ENCODE results near the gene ZBP1.

Gene ZBP1

GRCh38 chr20:57568088-57568896 lies 51.9 kb downstream of the ZBP1 start:
- DNase-seq, result no peak

GRCh38 chr20:57567471-57568079 lies 52.7 kb downstream of the ZBP1 start:
- no peak for DNase-seq

GRCh38 chr20:57566803-57567459 lies 53.3 kb downstream of the ZBP1 start:
- no peak for DNase-seq

- no peak for DNase-seq
Measured at GRCh38 chr20:57566399-57566798, 53.8 kb downstream of the ZBP1 start.

GRCh38 chr20:57564951-57565642 lies 55.1 kb downstream of the ZBP1 start:
- DNase-seq, result no peak

- DNase-seq, result no peak
Measured at GRCh38 chr20:57564180-57564802, 55.9 kb downstream of the ZBP1 start.

GRCh38 chr20:57563522-57563921 lies 56.7 kb downstream of the ZBP1 start:
- no peak for DNase-seq

GRCh38 chr20:57562541-57563465 lies 57.4 kb downstream of the ZBP1 start:
- no peak for DNase-seq

- no peak for DNase-seq
Measured at GRCh38 chr20:57561356-57562279, 58.6 kb downstream of the ZBP1 start.

- DNase-seq, result no peak
Measured at GRCh38 chr20:57560554-57561355, 59.5 kb downstream of the ZBP1 start, which contains the start of gene PCK1. Gene PCK1, plus strand, starts transcription at chr20:57561110. Its CDS starts 302 bp downstream, at chr20:57561412.

- DNase-seq, result no peak
Measured at GRCh38 chr20:57559658-57560553, 60.3 kb downstream of the ZBP1 start.

- no peak for DNase-seq
Measured at GRCh38 chr20:57559289-57559634, 61.0 kb downstream of the ZBP1 start.

- DNase-seq, result no peak
Measured at GRCh38 chr20:57558614-57559288, 61.5 kb downstream of the ZBP1 start.

GRCh38 chr20:57557926-57558613 lies 62.2 kb downstream of the ZBP1 start:
- DNase-seq, result no peak

GRCh38 chr20:57556980-57557274 lies 63.3 kb downstream of the ZBP1 start:
- DNase-seq, result no peak

- no peak for DNase-seq
Measured at GRCh38 chr20:57555457-57556184, 64.6 kb downstream of the ZBP1 start.

All from stimulated activated CD4-positive, alpha-beta T cell treated with anti-CD3 and anti-CD28 coated beads, Interleukin-1b, Interleukin-23, amount 100 ng/mL, for 48 hours (primary cell).